Karpas-422 (cell line): ENCODE results near the gene THEMIS2. TPM values are rescaled to one million over a fixed set of nuclear protein-coding genes. Genes with fewer than 3 reads are reported as not detected.
"Not testable (repeated sequence)": the region's sequence is repeated elsewhere in the genome, so short reads cannot be mapped to it uniquely, and the experiment has no call there.

Experiments
- DNase-seq: peaks from one replicate; pipeline ENCODE4 v3.0.0-alpha.2; 2015
- H2AFZ ChIP-seq: fragments of 200-600 bp; sonication (generic); 2 replicates; pipeline ENCODE4 v1.6.1; 2014; ENCODE audit warnings: antibody characterized with exemption, low read length, mixed read lengths
- H3K27ac ChIP-seq: fragments of 200-600 bp; sonication (generic); 2 replicates; pipeline ENCODE4 v1.5.1; 2014; ENCODE audit warnings: mild to moderate bottlenecking, low read length, moderate library complexity
- H3K27me3 ChIP-seq: fragments of 200-600 bp; sonication (generic); 2 replicates; pipeline ENCODE4 v1.6.1; 2014; ENCODE audit warnings: low read length, mixed read lengths
- H3K36me3 ChIP-seq: fragments of 200-600 bp; sonication (generic); 2 replicates; pipeline ENCODE4 v1.6.1; 2014; ENCODE audit warnings: low read length, mixed read lengths; ENCODE audit not compliant: insufficient read depth
- H3K4me1 ChIP-seq: fragments of 200-600 bp; sonication (generic); 2 replicates; pipeline ENCODE4 v1.6.1; 2014; ENCODE audit warnings: mild to moderate bottlenecking, low read length, mixed read lengths
- H3K4me2 ChIP-seq: fragments of 200-600 bp; sonication (generic); 2 replicates; pipeline ENCODE4 v1.6.1; 2014; ENCODE audit warnings: low read length, low read depth, mild to moderate bottlenecking; ENCODE audit not compliant: poor library complexity, severe bottlenecking
- H3K4me3 ChIP-seq: fragments of 200-600 bp; sonication (generic); 2 replicates; pipeline ENCODE4 v1.5.1; 2014; ENCODE audit warnings: mild to moderate bottlenecking, antibody characterized with exemption, low read length, mixed read lengths
- H3K79me2 ChIP-seq: fragments of 200-600 bp; sonication (generic); 2 replicates; pipeline ENCODE4 v1.6.1; 2014; ENCODE audit warnings: mild to moderate bottlenecking, low read length, mixed read lengths
- H3K9ac ChIP-seq: fragments of 200-600 bp; sonication (generic); 2 replicates; pipeline ENCODE4 v1.6.0; 2014; ENCODE audit warnings: low read length
- H3K9me2 ChIP-seq: fragments of 200-600 bp; sonication (generic), shearing (Covaris generic); replicated peaks from 2 replicates; pipeline ENCODE4 v1.6.0; 2014; ENCODE audit warnings: mild to moderate bottlenecking, low read length, moderate library complexity; ENCODE audit not compliant: insufficient read depth
- H3K9me3 ChIP-seq: fragments of 300-700, 200-600 bp; sonication (generic); 2 replicates; pipeline ENCODE4 v1.6.1; 2014; ENCODE audit warnings: low read length, mixed read lengths
- H4K20me1 ChIP-seq: fragments of 200-600 bp; sonication (generic); 2 replicates; pipeline ENCODE4 v1.6.1; 2014; ENCODE audit warnings: mild to moderate bottlenecking, antibody characterized with exemption, low read length, low read depth; ENCODE audit not compliant: insufficient read depth
- total RNA-seq: library from RNA; depleted of rRNA; stranded (reverse); fragments of >200 nt; shearing (Covaris generic); gene quantifications from 2 replicates; pipeline ENCODE4 v1.2.3, GENCODE V29; 2014; ENCODE audit warnings: low replicate concordance

The THEMIS2 gene
- total RNA-seq, 1 experiment from 2014 or later = 8.7 TPM

GRCh38 chr1:27833470-27833869 lies 38.9 kb upstream of the THEMIS2 start:
- Histone ChIP-seq H3K9me3 (no peaks in the 10 kb centered on the region), H3K27ac (no peak overlapping the region), H4K20me1 (no peaks in the 10 kb centered on the region), H3K36me3 (peaks cover 36% of the 10 kb centered on the region; the same call in 1 of the 2 replicates), H3K4me1 (peaks cover 23% of the 10 kb centered on the region), H3K27me3 (no peaks in the 10 kb centered on the region), H3K4me2 (no peak overlapping the region), H3K79me2 (peaks cover 66% of the 10 kb centered on the region), H3K9ac (no peak overlapping the region), H3K9me2 (no peaks in the 10 kb centered on the region), H3K4me3 (no peak overlapping the region), H2AFZ (no peak overlapping the region)
- DNase-seq = no peak

GRCh38 chr1:27835046-27835445 lies 37.3 kb upstream of the THEMIS2 start:
- no peak for DNase-seq
- Histone ChIP-seq H3K27me3 (no peaks in the 10 kb centered on the region), H3K4me1 (peaks cover 18% of the 10 kb centered on the region), H3K9me3 (no peaks in the 10 kb centered on the region), H3K27ac (no peak overlapping the region), H2AFZ (no peak overlapping the region), H3K9me2 (no peaks in the 10 kb centered on the region), H3K4me3 (no peak overlapping the region), H3K79me2 (peaks cover 76% of the 10 kb centered on the region), H3K36me3 (peaks cover 46% of the 10 kb centered on the region), H3K4me2 (no peak overlapping the region), H3K9ac (no peak overlapping the region), H4K20me1 (no peaks in the 10 kb centered on the region; the same call in 1 of the 2 replicates)

GRCh38 chr1:27835501-27835900 lies 36.8 kb upstream of the THEMIS2 start:
- Histone ChIP-seq H3K36me3 (peaks cover 50% of the 10 kb centered on the region), H3K4me1 (peaks cover 18% of the 10 kb centered on the region), H2AFZ (no peak overlapping the region), H3K9ac (no peak overlapping the region), H3K9me3 (no peaks in the 10 kb centered on the region), H3K27me3 (no peaks in the 10 kb centered on the region), H3K9me2 (no peaks in the 10 kb centered on the region), H3K4me2 (no peak overlapping the region), H4K20me1 (no peaks in the 10 kb centered on the region; the same call in 1 of the 2 replicates), H3K79me2 (peaks cover 80% of the 10 kb centered on the region), H3K27ac (no peak overlapping the region), H3K4me3 (no peak overlapping the region)
- no peak for DNase-seq

- no peak for DNase-seq
- peaks cover 3% of the 10 kb centered on the region; the same call in 1 of the 2 replicates for H3K79me2 ChIP-seq
- no peaks in the 10 kb centered on the region for H3K9me3 ChIP-seq
- H4K20me1 ChIP-seq = no peaks in the 10 kb centered on the region
- H2AFZ ChIP-seq = no peak overlapping the region
- no peak overlapping the region for H3K9ac ChIP-seq
- H3K4me3 ChIP-seq = no peak overlapping the region
- no peaks in the 10 kb centered on the region for H3K9me2 ChIP-seq
- H3K27me3 ChIP-seq = no peaks in the 10 kb centered on the region
- H3K27ac ChIP-seq = no peak overlapping the region
- peaks cover 49% of the 10 kb centered on the region for H3K36me3 ChIP-seq
- no peak overlapping the region for H3K4me2 ChIP-seq
- H3K4me1 ChIP-seq = no peaks in the 10 kb centered on the region
Observed at GRCh38 chr1:27849951-27850350, 22.4 kb upstream of the THEMIS2 start.

GRCh38 chr1:27855085-27855484 lies 17.3 kb upstream of the THEMIS2 start:
- H3K27ac ChIP-seq = no peak overlapping the region
- no peak overlapping the region for H3K4me3 ChIP-seq
- H3K79me2 ChIP-seq = no peaks in the 10 kb centered on the region
- peaks cover 6% of the 10 kb centered on the region for H3K4me1 ChIP-seq
- H3K9me3 ChIP-seq = no peaks in the 10 kb centered on the region
- H3K27me3 ChIP-seq = no peaks in the 10 kb centered on the region
- no peak overlapping the region for H2AFZ ChIP-seq
- no peak for DNase-seq
- no peak overlapping the region for H3K9ac ChIP-seq
- H3K9me2 ChIP-seq = no peaks in the 10 kb centered on the region
- no peak overlapping the region for H3K4me2 ChIP-seq
- H3K36me3 ChIP-seq = peaks cover 17% of the 10 kb centered on the region
- H4K20me1 ChIP-seq = no peaks in the 10 kb centered on the region

- H3K9me2 ChIP-seq = no peaks in the 10 kb centered on the region
- no peak overlapping the region for H3K4me3 ChIP-seq
- H3K9me3 ChIP-seq = no peaks in the 10 kb centered on the region
- H2AFZ ChIP-seq = no peak overlapping the region
- H3K27me3 ChIP-seq = no peaks in the 10 kb centered on the region
- H4K20me1 ChIP-seq = no peaks in the 10 kb centered on the region
- peaks cover 1% of the 10 kb centered on the region for H3K36me3 ChIP-seq
- H3K27ac ChIP-seq = no peak overlapping the region
- no peak overlapping the region for H3K4me2 ChIP-seq
- H3K79me2 ChIP-seq = no peaks in the 10 kb centered on the region
- no peak overlapping the region for H3K9ac ChIP-seq
- no peak for DNase-seq
- peaks cover 6% of the 10 kb centered on the region for H3K4me1 ChIP-seq
Observed at GRCh38 chr1:27856561-27857343, 15.6 kb upstream of the THEMIS2 start.

- not testable (repeated sequence) for DNase-seq
Observed at GRCh38 chr1:27857552-27857951, 14.8 kb upstream of the THEMIS2 start.

GRCh38 chr1:27858072-27858948 lies 14.0 kb upstream of the THEMIS2 start:
- peak; percentile 94 for DNase-seq
- peak overlapping the region; percentile 17; the same call in 1 of the 2 replicates for H3K4me3 ChIP-seq
- no peaks in the 10 kb centered on the region for H3K27me3 ChIP-seq
- no peaks in the 10 kb centered on the region for H4K20me1 ChIP-seq
- H3K9me2 ChIP-seq = no peaks in the 10 kb centered on the region
- H3K27ac ChIP-seq = no peak overlapping the region
- H3K9me3 ChIP-seq = no peaks in the 10 kb centered on the region
- H3K4me2 ChIP-seq = peak overlapping the region; percentile 18
- peak overlapping the region; percentile 25 for H3K9ac ChIP-seq
- no peak overlapping the region for H2AFZ ChIP-seq
- H3K36me3 ChIP-seq = no peaks in the 10 kb centered on the region
- peaks cover 17% of the 10 kb centered on the region for H3K4me1 ChIP-seq
- H3K79me2 ChIP-seq = no peaks in the 10 kb centered on the region

More at GRCh38 chr1:27857552-27857951, 14.8 kb upstream of the THEMIS2 start:
- H3K9me2 ChIP-seq, H3K4me2 ChIP-seq, H2AFZ ChIP-seq, H3K4me3 ChIP-seq, H3K27ac ChIP-seq, H4K20me1 ChIP-seq, H3K4me1 ChIP-seq, H3K9me3 ChIP-seq, H3K9ac ChIP-seq, H3K79me2 ChIP-seq, H3K36me3 ChIP-seq, H3K27me3 ChIP-seq: not testable (repeated sequence)
